ENCODE measurements around the gene AFDN.

AFDN gene

GRCh38 chr6:167840526-167841179 is 13.9 kb downstream of the AFDN start:
- TF ChIP-seq, protein P1, sequence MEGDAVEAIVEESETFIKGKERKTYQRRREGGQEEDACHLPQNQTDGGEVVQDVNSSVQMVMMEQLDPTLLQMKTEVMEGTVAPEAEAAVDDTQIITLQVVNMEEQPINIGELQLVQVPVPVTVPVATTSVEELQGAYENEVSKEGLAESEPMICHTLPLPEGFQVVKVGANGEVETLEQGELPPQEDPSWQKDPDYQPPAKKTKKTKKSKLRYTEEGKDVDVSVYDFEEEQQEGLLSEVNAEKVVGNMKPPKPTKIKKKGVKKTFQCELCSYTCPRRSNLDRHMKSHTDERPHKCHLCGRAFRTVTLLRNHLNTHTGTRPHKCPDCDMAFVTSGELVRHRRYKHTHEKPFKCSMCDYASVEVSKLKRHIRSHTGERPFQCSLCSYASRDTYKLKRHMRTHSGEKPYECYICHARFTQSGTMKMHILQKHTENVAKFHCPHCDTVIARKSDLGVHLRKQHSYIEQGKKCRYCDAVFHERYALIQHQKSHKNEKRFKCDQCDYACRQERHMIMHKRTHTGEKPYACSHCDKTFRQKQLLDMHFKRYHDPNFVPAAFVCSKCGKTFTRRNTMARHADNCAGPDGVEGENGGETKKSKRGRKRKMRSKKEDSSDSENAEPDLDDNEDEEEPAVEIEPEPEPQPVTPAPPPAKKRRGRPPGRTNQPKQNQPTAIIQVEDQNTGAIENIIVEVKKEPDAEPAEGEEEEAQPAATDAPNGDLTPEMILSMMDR (IDR thresholded peaks at IDR 0.05; ENCODE audit: low read depth, low read length) = no peak
- H3K4me3 ChIP-seq (replicated peaks in 1 of 2; ENCODE audit: low read depth in 2 of 2, low read length in 2 of 2) = no peak overlapping the region
- no peak for DNase-seq (ENCODE audit: low read depth in 2 of 2)

- DNase-seq (ENCODE audit: low read depth in 2 of 2) = no peak
- TF ChIP-seq, protein P1 (IDR thresholded peaks at IDR 0.05; ENCODE audit: low read depth, low read length) = no peak
- H3K4me3 ChIP-seq (replicated peaks in 1 of 2; ENCODE audit: low read depth in 2 of 2, low read length in 2 of 2) = no peak overlapping the region
Observed at GRCh38 chr6:167841981-167842380, 15.3 kb downstream of the AFDN start.

DNA sequence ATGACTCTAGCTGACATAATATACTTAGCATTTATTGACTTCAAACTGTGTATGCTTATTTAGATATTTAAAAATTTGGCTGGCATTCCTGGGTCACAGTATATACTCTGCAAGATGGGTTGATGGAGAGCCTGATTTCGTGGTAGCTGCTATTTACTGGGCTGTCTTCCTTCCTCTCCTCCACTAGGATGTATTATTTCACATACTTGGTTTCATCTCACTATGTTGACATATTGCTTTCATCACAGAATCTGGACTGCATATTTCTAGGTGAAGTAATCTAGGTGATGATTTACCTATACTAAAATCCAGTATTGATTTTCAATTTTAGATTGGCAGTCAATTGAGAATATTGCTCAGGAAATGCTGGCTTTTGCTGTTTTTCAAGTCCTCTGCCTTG is 15.7 kb downstream of the AFDN start:
- no peak overlapping the region for H3K4me3 ChIP-seq (replicated peaks in 1 of 2; ENCODE audit: low read depth in 2 of 2, low read length in 2 of 2)
- TF ChIP-seq, protein P1 (IDR thresholded peaks at IDR 0.05; ENCODE audit: low read depth, low read length) = no peak
- DNase-seq (ENCODE audit: low read depth in 2 of 2) = no peak

- no peak overlapping the region for H3K4me3 ChIP-seq (replicated peaks in 1 of 2; ENCODE audit: low read depth in 2 of 2, low read length in 2 of 2)
- TF ChIP-seq, protein P1 (IDR thresholded peaks at IDR 0.05; ENCODE audit: low read depth, low read length) = no peak
Observed at GRCh38 chr6:167843023-167843422, 16.3 kb downstream of the AFDN start.

GRCh38 chr6:167845856-167846255 is 19.1 kb downstream of the AFDN start:
- DNase-seq (ENCODE audit: low read depth in 2 of 2) = no peak
- H3K4me3 ChIP-seq (replicated peaks in 1 of 2; ENCODE audit: low read depth in 2 of 2, low read length in 2 of 2) = no peak overlapping the region
- TF ChIP-seq, protein P1 (IDR thresholded peaks at IDR 0.05; ENCODE audit: low read depth, low read length) = no peak

More at GRCh38 chr6:167843023-167843422, 16.3 kb downstream of the AFDN start:
- DNase-seq (ENCODE audit: low read depth in 2 of 2) = no peak

GRCh38 chr6:167846997-167847606 is 20.4 kb downstream of the AFDN start:
- DNase-seq (ENCODE audit: low read depth in 2 of 2) = no peak
- no peak overlapping the region for H3K4me3 ChIP-seq (replicated peaks in 1 of 2; ENCODE audit: low read depth in 2 of 2, low read length in 2 of 2)
- TF ChIP-seq, protein P1 (IDR thresholded peaks at IDR 0.05; ENCODE audit: low read depth, low read length) = no peak
